HG03565 (cell line): ENCODE measurements around the gene SLC35A3.
"Not testable (repeated sequence)": the region's sequence is repeated elsewhere in the genome, so short reads cannot be mapped to it uniquely, and the experiment has no call there.

ENCODE experiments used
- ATAC-seq: cut with Tn5 transposase; IDR thresholded peaks from one replicate; pipeline ENCODE4 v1.9.1; 2021; ENCODE audit warnings: mild to moderate bottlenecking, moderate library complexity; ENCODE audit not compliant: unreplicated experiment

The SLC35A3 gene

DNA sequence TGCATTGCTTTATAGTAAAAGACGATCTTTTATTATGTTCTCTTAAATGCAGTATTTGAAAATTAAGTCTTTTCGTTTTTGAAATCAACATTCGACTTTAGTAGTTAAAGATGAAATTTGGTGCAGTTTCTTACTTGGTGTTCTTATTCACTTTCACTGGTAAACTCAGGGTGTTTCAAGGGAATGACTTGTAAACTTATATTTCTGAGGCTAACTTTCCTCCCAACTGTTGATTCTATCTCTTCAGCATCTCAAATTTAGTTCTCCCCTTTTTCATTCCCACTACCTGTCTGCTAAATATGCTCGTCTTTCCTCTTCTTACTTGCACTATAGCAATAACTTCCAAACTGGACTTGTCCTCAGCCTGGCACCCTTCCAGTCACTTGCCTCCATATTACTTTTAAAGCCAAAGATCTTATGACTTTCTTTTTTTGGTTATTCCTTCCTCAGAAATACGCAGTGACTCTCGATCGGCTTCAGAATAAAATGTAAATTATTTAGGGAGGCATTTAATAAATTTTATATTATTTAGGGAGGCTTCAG lies 988 bp downstream of the SLC35A3 start:
- ATAC-seq, result no peak

GRCh38 chr1:99972066-99972465 lies 2.3 kb downstream of the SLC35A3 start:
- ATAC-seq, result not testable (repeated sequence)

DNA sequence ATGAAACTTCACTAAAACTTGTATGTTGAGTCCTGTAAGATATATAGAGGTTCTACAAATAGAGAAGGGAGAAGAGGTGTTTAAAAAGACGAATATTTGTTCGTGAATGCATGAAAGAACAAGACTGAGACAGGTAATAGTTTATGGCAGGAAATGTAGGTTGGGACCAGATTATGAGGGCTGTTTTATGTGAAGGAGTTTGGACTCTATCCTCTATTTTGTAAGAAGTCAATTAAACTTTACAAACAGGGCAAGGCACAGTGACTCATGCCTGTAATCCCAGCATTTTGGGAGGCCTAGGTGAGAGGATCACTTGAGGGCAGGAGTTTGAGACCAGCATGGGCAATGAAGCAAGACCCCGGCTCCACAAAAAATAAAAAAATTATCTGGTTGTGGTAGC lies 5.7 kb downstream of the SLC35A3 start:
- no peak for ATAC-seq

GRCh38 chr1:99977326-99977725 lies 7.5 kb downstream of the SLC35A3 start:
- not testable (repeated sequence) for ATAC-seq

DNA sequence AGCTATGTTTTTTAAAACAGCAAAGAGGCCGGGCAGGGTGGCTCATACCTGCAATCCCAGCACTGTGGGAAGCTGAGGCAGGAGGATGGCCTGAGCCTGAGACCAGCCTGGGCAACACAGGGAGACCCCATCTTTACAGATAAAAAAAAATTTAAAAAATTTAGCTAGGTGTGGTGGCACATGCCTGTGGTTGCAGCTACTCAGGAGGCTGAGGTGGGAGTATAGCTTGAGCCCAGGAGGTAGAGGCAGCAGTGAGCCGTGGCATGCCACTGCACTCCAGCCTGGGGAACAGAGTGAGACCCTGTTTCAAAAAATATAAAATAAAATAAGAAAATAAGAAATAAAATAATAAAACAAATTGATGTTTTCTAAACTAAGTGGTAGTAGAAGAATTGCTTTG lies 8.4 kb downstream of the SLC35A3 start:
- no peak for ATAC-seq

- ATAC-seq, result no peak
Observed at GRCh38 chr1:99979091-99979490, 9.3 kb downstream of the SLC35A3 start.

GRCh38 chr1:99980928-99981327 lies 11.1 kb downstream of the SLC35A3 start:
- ATAC-seq, result no peak

DNA sequence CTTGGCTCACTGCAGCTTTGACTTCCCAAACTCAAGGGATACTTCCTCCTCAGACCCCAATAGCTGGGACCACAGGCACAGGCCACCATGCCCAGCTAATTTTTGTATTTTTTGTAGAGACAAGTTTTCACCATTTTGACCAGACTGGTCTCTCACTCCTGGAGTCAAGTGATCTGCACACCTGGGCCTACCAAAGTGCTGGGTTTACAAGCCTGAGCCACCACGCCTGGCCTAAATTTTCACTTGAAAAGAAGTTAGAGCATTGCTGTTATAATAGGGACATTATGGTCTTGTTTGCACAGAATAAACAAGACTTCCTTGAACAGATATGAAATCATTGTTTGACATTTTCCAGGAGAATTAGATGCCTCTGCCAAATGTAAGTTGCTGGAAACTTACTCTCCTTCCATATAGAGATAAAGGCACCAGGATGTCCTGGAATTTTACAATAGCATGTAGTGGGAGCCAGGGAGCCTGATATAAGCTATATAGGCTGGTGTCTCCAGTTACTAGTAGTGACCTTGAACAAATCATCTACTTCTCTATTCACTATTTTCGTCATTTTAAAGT lies 16.9 kb downstream of the SLC35A3 start:
- ATAC-seq, result no peak

DNA sequence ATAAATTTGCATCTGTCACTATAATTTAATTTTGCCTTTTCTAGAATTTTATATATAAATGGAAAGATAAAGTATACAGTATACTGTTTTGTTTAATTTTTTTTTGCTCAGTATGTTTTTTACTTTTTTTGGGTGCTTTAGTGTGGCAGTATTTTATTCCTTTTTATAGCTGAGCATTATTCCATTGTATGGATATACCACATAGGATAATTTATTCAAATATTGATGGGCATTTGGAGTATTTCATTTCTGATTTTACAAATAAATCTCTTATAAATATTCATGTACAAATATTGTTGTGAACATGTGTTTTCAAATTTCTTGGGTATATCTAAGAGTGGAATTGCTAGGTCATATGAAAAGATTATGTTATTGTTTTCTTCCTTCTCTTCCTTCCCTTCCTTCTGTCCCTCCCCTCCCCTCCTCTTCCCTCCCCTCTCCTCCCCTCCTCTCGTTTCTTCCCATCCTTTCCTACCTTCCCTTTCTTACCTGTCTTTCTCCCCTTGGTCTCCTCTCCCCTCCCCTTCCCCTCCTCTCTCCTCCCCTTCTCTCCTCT lies 18.5 kb downstream of the SLC35A3 start:
- no peak for ATAC-seq

DNA sequence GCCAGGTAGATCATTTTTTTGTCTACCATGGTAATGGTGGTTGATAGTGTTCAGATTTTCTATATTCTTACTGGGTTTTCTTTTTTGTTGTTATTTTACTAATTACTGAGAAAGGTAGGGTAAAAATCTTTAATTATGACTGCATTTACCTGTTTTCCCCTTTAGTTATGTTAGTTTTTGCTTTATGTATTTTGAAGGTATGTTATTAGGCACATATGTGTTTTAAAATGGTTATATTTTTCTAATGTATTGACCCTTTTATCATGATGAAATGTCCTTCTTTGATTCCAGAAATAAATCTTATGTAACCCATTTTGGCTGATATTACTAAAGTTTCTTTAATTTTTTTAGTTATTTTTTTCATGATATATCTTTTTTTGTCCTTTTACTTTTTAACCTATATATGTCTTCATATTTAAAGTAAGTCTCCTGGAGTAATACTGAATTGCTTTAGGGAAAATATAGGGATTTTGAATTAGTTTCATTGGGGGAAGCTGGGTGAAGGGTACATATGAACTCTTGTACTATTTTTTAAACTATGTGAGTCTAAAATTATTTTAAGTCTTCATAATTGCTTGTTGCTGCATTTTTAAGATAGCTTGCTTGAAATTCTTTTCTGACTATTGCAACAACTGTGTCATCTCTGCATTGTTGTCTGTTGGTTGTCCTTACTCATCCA lies 22.4 kb downstream of the SLC35A3 start:
- no peak for ATAC-seq

DNA sequence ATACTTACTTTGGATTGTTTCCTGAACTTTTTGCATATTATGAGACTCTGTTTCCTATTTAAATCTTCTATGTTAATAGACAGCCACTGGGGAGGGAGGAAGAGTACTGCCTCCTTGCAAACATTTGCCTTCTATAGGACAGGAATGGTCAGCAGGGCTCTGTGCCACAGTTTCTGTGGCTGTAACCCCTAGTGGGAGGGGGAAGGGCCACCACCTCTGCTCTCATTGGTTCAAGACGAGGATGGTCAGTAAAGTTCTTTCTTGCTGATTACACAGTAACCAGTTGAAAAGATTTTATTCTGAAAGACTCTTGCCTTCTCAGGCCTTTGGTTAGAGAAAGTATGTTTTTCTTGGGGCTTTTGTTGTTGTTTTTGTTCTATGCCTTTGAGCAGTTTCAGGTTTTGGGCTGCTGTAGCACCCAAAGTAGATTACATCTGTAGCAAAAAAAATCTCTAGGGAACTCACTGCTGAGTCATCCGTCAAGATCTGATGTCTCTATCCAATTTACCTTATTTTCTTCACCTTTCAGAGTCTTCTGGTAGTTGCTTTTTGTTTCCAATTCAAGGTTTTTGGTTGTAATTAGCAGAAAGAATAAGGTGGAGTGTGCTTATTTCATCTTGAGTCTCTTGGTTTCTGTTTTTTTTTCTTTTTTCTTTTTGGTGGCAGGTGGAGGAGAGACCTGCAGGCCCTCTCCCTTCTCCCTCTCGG lies 23.1 kb downstream of the SLC35A3 start:
- ATAC-seq, result no peak

DNA sequence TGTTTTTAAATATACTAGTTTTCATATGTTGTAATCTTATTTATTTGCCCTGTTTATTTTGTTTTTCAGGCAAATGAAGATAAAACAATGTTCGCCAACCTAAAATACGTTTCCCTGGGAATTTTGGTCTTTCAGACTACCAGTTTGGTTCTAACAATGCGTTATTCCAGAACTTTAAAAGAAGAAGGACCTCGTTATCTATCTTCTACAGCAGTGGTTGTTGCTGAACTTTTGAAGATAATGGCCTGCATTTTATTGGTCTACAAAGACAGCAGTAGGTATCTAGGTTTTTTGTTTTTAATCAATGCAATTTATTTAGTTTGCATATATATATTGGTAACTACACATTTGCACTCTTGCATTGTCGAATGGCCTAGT lies 23.7 kb downstream of the SLC35A3 start:
- no peak for ATAC-seq

DNA sequence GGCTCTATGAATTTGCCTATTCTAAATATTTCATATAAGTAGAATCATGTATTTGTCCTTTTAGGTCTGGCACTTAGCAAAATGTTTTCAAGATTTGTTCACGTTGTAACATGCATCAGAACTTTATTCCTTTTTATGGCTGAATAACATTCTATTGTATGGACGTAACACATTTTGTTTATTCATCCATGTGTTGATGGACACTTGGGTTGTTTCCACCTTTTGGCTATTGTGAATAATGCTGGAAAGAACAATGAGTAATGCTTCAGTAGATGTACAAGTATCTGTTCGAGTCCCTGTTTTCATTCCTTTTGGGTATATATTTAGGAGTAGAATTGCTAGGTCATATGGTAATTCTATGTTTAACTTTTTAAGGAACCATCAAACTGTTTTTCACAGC lies 24.7 kb downstream of the SLC35A3 start:
- ATAC-seq, result no peak

- no peak for ATAC-seq
Observed at GRCh38 chr1:99996951-99997350, 27.2 kb downstream of the SLC35A3 start.

GRCh38 chr1:100001462-100001861 lies 31.7 kb downstream of the SLC35A3 start:
- ATAC-seq, result no peak

DNA sequence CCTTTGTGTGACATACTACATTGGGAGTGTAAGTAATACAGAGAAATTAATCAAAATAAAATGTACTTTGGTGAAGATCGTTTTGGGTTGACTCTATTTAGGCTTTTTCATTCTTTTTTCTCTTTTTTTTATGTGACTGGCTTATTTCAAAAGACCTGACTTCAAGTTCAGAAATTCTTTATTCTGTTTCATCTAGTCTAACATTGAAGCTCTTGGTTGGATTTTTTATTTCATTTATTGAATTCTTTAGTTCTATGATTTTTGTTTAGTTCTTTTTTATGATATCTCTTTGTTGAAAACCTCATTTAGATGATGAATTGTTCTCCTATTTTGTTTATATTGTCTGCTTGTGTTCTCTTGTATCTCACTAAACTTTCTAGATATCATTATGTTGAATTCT lies 35.6 kb downstream of the SLC35A3 start:
- ATAC-seq, result no peak

- ATAC-seq, result no peak
Observed at GRCh38 chr1:100006688-100007087, 36.9 kb downstream of the SLC35A3 start.

DNA sequence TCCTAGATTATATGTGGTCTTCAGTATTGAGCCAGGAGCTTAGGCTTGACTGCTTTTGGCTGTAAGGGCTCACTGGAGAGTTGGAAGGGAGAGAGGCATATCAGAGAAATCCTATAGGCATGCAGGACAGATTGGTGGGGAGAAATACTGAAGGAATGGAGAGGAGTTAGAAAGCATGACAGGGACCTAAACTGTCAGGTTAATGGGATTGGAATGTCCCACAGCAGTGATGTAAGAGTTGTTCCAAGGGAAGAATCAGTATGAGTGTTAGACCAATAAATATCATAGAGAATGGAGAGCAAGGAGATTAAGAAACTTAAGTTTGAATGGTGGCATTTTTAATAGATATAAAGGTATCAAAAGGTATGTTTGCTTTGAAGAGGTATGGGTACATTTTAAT lies 39.7 kb downstream of the SLC35A3 start:
- ATAC-seq, result no peak

GRCh38 chr1:100010804-100011203 lies 41.0 kb downstream of the SLC35A3 start:
- ATAC-seq, result no peak

GRCh38 chr1:100019220-100019619 lies 49.4 kb downstream of the SLC35A3 start:
- ATAC-seq, result no peak

DNA sequence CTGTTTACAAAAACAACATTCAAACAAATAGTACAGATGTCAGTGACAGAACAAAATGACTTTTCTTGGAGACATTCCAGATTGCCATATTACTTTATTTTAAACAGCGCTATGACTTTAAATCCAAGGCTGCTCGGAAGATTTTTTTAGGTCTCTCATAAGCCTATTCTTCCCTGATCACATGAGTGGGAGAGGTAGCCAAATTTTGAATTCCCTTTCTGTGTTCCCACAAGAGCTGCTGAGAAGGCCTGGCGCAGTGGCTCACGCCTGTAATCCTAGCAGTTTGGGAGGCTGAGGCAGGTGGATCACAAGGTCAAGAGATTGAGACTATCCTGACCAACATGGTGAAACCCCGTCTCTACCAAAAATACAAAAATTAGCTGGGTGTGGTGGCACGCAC lies 53.7 kb downstream of the SLC35A3 start:
- no peak for ATAC-seq

DNA sequence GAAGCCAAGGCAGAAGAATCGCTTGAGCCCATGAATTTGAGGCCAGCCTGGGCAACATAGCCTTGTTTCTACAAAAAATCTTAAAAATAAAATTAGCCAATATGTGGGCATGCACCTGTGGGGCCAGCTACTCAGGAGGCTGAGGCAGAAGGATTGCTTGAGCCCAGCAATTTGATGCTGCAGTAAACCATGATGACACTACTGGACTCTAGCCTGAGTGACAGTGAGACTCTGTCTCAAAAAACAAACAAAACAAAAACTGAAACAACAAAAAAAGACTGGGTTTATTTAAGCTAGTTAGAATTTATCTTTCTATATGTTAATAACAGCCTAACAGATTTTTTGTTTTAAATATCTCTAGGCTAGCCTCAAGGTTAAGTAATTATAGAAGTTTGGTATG lies 57.4 kb downstream of the SLC35A3 start:
- ATAC-seq, result no peak
